Esophagus muscularis mucosa (tissue), 4 donors: ENCODE data around the gene NPHP4.

Source experiments
- EP300 ChIP-seq: sonication (generic); formaldehyde crosslinking; IDR thresholded peaks from one replicate; pipeline ENCODE4 v1.6.1; 2017; ENCODE audit warnings: antibody characterized with exemption
- POLR2A ChIP-seq: fragments of 450-650 bp; IDR thresholded peaks from one replicate; pipeline ENCODE4 v1.6.1; 2017; ENCODE audit warnings: antibody characterized with exemption, moderate library complexity, mild to moderate bottlenecking, low read depth
- POLR2AphosphoS5 ChIP-seq, 2 donors: sonication (generic); formaldehyde crosslinking; IDR thresholded peaks; one replicate each; pipeline ENCODE4 v1.6.1; 2017; ENCODE audit warnings: antibody characterized with exemption in 2 of 2
- TF ChIP-seq, protein P1 (sequence below), 3 experiments: fragments of 200-600 bp in 2 of 3; fragments of 450-650 bp in 1 of 3; sonication (generic) in 2 of 3; IDR thresholded peaks; one replicate each; pipeline ENCODE4 v1.5.1; 2017 to 2019; ENCODE audit warnings: antibody characterized with exemption in 3 of 3, mild to moderate bottlenecking in 2 of 3, moderate library complexity in 1 of 3

DNA sequence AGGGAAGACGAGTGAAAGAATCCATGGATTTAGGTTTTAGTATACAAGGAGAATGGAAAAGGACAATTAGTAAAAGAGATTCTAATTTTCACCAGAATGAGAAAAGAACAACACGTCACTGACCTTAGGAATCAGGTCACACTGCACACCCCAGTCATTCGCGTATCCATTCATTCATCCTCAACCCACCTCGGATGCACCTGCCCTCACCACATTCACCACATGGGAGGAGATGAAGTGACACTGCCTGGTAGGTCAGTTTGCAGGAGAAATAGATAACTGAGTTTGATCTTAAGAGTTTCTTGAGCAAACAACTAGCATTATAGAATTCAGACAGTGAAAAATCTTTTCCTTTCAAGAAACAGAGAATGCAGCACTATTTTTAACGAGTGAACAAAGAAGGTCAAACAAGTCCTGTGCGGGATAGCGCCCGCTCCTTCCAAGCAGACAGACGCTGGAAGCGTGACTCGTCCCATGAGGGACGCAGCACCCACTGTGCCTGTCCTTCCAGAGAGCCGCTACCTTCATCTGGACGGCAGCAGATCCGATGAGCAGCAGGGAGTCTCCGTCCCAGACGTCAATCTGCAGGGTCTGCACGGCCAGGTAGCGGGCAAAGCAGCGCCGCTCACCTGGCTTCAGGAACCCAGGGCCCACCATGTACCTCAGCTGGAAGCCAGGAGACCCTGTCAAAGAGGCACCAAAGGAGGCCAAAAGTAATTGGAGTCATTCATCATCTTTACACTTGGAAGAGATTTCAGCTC, 101.7 kb downstream of the NPHP4 start:
- TF ChIP-seq, protein P1, sequence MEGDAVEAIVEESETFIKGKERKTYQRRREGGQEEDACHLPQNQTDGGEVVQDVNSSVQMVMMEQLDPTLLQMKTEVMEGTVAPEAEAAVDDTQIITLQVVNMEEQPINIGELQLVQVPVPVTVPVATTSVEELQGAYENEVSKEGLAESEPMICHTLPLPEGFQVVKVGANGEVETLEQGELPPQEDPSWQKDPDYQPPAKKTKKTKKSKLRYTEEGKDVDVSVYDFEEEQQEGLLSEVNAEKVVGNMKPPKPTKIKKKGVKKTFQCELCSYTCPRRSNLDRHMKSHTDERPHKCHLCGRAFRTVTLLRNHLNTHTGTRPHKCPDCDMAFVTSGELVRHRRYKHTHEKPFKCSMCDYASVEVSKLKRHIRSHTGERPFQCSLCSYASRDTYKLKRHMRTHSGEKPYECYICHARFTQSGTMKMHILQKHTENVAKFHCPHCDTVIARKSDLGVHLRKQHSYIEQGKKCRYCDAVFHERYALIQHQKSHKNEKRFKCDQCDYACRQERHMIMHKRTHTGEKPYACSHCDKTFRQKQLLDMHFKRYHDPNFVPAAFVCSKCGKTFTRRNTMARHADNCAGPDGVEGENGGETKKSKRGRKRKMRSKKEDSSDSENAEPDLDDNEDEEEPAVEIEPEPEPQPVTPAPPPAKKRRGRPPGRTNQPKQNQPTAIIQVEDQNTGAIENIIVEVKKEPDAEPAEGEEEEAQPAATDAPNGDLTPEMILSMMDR (IDR thresholded peaks at IDR 0.05): no peak
- no peak for TF ChIP-seq POLR2AphosphoS5 (IDR thresholded peaks at IDR 0.05)
- no peak for TF ChIP-seq POLR2A
- TF ChIP-seq EP300: no peak
